ENCODE results near the gene ADAMTS2.

Gene ADAMTS2

DNA sequence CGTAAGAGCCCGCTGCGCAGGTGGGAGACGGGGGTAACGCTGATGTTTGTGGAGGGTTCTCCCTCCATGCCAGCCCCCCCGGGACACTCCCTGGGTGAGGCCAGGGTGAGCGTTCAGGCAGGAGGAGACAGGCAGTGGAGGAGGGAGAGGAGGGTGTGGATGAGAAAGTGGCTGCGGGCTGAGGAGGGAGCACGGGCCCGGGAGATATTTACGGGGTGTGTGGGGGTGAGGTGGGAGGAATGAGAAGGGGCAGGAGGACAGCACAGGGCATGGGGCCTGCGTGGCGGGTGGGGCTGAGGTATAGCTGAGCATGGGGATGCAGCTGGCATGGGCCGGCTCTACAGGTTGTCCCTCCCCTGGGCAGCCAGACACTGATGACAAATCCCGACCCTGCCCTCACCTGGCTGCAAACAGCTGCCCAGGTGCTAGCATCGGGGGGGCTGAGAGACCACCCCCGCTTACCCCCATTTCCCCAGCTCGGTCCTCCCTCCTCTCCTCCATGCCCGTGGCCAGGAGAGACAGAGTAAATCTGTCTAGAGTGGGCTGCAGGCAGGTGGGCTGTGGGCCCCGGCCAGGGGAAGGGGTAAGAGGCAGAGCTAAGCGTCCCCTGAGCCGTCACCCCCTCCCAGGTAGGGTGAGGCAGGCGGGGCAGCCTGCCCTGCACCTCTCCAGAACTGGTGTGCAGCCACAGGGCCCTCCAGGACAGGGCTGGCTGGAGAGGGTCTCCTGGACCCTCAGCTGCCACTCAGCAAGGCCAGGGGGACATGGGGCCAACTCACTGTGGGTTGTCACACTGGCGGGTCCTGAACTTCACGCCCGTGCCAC, 205.9 kb downstream of the ADAMTS2 start:
- DNase-seq (ENCODE audit: low read depth): no peak

DNA sequence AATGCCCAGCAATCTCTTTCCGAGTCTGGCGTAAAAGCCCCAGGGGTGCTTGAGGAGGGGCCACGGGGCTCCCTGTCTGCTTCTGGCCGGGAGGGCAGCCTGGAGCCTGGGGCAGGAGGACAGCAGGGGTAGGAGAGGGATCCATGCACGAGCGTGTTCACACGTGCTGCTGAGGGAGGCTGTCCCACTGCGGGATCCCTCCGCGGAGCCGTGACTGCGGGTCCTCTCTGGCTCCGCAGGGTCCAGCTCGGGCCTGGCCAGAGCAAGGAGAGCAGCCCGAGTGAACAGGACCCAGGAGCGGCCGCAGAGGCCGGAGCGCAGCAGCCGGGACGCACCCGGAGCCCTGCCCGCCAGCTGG, 206.7 kb downstream of the ADAMTS2 start:
- DNase-seq (ENCODE audit: low read depth): no peak

DNA sequence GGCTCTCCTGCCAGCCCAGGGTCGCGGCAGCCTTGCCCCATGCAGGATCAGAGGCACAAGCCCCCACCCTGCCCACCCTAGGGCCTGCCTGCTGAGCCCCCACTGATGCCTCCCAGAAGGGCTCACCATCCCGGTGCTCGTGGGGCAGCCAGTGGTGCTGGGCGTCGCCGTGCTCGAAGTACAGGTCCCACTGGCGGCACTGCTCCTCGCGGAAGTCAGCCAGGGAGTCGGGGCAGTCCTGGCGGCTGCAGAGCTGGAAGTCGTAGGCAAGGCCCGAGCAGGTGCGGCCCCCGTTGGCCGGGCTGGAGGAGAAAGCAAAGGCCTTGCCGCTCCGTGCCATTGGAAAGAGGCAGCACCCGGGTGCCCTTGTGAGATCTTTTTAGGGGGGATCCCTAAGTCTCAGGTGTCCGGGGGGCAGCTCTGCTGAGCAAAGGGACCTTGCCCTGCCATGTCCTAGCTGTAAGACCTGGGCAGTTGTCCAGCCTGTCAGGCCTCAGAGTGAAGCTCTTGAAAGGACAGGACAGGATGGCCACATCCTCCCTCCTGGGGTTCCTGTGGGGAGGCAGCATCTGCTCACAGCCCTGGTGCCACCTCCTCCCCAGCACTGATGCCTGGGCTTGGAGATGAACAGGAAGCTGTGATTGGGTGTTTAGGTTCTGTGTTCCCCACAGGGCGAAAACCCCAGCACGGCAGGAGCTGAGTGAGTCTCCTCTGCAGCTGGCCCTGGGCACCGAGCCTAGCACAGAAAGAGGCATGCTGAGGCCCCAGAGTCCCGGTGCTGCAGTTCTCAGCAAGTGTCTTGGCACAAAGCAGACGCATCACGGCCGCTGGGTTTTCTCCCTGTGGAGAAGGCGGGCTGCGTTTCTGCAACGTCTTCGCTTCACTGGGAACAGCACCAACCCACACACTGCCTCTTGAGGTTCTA, 207.4 kb downstream of the ADAMTS2 start:
- DNase-seq (ENCODE audit: low read depth): no peak

DNA sequence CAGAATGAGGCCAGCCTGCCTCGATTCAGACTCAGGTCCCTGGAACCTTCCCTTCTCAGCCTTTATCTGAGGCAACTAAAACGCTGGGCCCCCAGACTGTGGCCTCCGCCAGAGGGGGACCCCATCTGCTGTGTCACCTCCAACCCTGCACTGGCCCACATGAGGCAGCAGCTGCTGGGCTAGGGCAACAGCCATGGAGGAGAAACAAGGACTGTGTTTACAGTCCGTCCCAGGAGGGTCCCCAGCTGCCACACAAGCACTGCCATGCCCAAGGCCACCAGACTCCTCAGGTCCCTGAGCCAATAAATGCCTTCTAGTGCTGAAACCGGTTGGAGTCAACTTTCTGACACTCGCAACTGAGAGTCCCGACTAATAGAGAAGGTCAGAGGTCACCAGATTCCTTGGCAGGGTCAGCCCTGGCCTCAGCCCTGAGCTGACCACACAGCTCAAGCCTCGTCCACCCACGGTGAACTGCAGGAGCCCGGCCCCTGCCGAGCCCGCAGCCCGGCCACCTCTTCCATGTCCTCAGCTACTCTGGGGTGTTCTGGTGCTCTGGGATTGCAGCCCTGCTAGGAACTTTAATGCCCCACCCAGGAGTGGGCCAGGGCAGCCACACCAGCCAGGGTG, 208.1 kb downstream of the ADAMTS2 start:
- DNase-seq (ENCODE audit: low read depth): no peak

DNA sequence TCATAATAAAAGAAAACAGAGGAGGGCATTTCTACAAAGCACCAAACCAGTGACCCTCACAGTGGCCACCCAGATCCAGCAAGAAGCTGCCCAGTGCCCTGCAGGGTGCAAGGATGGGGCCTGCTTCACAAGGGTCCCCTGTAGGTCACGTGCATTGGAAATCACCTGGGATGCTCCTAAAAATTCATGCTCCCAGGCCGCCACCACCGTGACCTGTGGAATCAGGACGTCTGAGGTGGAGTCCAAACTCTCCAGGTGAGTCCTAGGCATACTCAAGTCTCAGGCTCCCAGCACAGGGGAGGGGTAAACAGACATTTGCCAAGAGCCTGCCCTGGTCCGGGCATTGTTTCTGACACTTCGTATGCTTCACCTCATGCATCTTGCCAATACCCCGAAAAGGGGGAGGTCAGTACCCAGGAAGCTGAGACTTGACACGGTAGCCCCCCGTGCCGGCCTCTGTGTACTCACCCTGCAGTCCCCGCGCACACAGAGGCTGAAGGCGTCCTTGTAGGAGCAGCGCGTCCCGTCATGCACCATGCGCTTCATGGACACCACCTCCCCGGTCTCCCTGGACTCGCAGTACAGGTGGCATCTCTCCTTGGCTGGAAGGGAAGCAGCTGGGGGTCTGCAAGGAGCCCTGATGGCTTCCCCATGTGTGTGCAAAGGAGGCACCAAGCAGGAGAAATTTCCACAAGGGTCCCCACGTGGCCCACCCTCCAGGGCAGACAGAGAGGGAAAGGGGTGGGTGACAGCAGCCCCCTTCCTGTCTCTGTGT, 209.6 kb downstream of the ADAMTS2 start:
- DNase-seq (ENCODE audit: low read depth): no peak

DNA sequence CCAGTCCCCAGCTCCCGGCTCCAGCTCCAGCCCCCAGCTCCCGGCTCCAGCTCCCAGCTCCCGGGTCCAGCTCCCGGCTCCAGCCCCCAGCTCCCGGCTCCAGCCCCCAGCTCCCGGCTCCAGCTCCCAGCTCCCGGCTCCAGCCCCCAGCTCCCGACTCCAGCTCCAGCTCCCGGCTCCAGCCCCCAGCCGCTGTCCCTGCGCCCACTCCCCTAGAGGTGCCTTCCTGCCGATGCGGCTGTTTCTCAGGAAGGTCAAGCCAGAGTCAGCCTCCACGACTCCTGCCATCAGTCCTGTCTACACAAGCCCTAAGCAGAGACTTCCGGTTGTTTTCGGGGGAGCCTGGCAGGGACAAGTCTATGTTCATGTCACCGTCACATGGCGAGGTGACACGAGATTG, 210.3 kb downstream of the ADAMTS2 start:
- DNase-seq (ENCODE audit: low read depth): no peak

DNA sequence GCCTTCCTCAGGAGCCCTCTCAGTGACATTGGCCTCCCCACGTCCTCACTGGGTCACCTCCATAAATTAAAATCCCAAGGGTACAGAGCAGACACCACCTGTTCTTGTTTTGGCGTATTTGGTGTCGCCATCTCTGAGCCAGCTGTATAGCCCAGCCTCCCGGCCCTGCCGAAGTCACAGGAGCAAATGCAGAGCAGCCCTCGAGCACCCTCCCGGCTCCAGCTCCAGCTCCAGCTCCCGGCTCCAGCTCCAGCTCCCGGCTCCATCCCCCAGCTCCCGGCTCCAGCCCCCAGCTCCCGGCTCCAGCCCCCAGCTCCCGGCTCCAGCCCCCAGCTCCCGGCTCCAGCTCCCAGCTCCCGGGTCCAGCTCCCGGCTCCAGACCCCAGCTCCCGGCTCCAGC, 210.8 kb downstream of the ADAMTS2 start:
- no peak for DNase-seq (ENCODE audit: low read depth)

DNA sequence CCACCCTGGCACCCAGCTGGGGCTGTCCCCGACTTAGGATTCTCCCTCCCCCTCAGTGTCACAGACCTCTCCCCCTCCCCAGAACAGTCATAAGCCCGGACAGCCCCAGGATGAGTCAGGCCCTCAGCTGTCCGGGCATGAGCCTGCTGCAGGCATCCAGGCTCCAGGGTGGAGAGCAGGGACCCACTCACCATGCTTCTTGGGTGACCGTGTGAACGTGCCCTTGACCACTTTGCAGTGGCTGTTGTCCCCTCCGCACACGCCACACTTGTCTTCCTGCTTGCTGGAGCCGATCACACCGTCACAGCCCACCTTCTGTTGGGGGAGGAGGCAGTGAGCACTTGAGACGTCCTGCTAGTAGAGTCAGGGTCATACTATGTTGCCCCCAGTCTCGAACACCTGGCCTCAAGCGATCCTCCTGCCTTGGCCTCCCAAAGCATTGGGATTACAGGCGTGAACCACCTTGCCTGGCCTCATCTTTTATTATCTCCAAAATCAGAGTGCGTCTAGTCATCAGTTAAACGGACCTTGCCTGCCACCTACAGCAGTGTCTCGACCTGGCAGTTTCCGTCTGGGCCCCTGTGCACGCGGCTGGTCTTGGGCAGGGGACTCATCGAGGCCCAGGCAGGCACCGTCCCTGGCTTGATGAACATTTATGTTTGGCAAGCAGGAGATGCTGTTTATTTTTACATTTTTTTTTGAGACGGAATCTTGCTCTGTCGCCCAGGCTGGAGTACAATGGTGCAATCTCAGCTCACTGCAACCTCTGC, 212.5 kb downstream of the ADAMTS2 start:
- DNase-seq (ENCODE audit: low read depth): no peak

DNA sequence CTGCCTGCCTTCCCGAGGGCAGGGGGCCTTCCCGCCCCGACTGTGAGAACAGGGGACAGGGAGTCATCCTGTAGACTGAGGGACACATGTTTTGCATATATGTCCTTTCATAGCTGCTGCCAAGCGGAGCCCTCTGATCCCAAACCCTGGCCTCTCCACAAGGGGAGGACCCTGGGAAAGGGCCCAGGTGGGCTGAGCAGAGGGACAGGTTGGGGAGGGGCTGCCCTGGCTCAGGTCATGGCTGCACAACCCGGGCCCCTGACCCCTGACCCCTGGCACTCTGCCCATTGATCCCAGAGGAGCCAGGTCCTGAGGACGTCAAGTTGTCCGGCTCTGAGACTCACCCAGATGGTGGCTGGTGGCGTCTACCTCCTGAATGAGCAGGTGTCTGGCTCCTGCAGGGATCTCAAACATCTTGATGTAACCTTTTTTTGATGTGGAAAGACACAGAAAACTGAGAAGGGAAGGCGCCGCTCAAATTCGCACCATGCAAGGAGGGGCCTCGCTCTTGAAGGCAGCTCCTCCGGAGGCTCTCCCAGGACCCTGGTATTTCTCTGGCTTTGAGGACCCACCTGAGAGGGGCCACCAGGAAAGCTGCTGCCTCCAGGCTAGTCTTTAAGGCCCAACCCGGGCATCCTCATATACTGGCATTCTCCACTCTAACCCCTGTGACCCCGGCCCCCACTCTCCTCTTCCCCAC, 213.2 kb downstream of the ADAMTS2 start:
- no peak for DNase-seq (ENCODE audit: low read depth)

DNA sequence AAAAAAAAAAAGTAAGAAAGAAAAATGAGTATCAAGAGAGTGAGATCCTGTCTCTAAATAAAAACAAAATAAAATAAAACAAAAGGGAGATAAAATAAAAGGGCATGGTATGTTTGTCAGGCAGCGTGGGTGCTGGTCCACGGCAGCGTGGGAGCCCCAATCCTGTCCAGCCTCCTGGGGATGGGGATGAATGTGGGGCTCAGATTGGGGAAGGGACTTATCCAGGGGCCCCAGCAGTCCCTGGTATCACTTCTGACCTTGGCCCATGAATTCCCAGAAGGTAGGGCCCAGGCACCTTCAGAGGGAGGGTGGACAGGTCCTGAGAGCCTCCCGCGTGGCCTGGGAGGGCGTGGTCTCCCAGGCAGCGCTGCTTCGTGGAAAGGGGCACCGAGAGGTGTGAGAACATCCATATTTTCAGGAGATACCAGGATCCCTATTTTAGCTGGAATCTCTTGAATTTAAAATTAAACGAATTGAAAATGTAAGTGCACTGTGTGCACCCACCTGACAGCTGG, 213.9 kb downstream of the ADAMTS2 start:
- no peak for DNase-seq (ENCODE audit: low read depth)

DNA sequence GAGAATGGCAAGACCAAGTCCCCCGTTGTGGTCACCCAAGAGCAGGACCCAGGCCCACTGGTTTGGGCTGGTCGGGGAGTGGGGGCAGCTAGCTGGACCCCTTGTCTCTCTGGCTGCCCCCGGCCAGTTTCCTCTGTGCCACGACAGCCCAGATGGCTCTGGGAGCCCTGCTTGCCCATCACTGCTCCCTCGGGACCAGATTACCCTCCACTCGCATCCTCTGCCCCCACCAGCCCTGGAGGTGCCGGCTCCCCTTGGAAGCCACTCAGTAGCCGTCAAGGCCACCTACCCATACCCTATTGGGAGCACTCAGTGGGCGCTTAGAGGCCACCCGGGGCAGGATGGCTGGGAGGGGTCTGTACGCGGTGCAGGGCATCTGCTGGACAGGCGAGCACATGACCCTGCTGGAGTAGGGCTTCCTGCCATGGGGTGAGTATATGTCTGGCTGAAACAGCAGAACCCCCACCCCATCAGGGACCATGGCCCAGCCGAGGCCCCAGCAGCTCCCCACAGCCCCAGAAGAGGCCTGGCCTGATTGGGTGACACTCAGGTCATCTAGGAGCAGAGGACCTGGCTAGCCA, 215.1 kb downstream of the ADAMTS2 start:
- no peak for DNase-seq (ENCODE audit: low read depth)

DNA sequence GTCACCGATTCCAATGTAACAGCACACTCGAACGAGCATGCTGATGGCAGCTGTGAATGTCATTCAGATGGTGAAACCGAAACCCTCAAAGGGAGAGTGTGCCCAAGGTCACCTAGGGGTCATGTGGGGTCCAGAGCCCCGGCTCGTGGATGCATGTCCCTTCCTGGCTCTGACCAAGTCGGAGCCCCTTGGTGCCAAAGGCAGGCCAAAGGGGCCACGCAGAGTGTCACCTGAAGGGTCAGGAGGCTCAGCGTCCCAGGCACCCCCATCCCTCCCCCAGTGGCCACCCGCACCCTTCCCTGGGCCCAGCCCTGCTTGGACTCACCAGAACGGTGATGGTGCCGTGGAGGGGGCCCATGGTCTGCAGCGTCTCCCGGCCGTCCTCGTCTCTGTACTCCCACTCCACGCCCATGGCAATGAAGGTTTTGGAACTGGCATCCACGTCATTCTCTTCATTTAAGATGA, 215.6 kb downstream of the ADAMTS2 start:
- no peak for DNase-seq (ENCODE audit: low read depth)

DNA sequence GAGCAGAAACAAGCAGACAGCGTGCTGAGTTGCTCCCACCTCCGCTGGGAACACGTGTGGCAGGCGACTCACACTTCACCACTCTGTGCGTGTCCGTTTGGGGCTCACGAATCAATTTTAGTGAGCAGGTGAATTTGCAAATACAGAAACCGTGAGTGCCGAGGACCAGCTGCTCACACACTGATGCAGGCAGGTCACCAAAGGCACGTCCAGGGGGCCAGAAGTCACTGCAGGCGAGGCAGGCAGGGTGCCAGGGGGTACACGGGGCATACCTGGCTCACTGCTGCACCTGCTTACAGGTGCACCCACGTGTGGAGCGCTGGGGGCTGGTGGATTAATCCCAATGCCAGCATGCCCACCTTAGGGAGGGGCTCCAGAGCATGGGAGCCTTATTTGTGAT, 216.3 kb downstream of the ADAMTS2 start:
- DNase-seq (ENCODE audit: low read depth): no peak

DNA sequence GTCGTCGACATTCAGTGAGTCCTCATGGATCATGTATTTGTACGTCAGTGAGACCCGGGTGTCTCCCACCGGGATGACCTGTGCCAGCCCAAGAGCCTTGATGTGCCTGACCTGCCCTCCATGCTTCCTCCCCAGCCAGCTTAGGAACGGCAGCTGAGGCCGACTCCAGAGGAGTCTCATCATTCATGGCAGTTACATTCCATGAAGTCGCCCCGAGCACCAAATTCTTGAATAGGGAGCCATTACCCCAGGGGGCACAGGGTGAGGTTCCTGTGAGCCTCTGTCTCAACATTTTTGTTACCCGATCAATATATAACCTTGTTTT, 217.3 kb downstream of the ADAMTS2 start:
- DNase-seq (ENCODE audit: low read depth): no peak

DNA sequence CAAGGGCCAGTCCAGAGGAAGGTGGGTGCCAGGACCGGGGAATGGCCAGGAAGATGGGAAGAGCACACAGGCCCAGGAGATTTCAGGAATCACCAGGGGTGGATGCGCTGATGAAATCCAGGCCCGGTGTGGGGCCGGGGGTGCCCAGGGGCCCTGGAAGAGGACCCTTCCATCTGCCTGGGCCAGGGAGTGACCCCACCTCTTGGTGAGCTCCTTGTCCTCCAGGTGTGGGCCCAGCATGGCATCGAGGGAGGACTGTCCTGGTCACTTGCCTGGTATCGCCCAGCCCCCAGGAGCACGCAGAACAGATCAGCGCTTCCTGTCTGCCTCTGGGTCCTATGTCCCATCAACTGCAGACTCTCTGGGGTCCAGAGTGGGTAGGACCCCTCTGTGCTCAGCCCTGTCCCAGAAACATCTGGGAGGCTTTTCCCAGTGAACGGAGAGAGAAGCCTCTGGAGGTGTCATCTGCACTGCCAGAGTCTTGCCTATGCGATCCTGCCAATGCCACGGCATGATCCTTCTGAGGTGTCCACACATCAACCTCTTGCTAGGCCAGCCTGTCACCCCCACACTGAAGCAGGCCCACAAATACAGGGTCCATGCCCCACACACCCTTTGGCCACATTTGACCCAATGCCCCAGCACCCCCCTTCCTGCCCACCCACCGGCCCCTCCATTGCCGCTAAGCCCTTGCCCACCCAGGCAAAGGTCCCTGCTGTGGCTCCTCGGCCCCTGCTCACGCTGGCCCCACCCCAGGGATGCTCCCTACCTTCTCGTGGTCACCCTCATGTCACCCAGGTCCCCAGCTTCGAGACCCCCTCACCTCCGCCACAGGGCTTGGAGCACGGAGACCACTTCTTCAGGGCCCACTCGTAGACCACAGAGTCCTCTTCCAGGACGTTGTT, 217.9 kb downstream of the ADAMTS2 start:
- DNase-seq (ENCODE audit: low read depth): no peak

DNA sequence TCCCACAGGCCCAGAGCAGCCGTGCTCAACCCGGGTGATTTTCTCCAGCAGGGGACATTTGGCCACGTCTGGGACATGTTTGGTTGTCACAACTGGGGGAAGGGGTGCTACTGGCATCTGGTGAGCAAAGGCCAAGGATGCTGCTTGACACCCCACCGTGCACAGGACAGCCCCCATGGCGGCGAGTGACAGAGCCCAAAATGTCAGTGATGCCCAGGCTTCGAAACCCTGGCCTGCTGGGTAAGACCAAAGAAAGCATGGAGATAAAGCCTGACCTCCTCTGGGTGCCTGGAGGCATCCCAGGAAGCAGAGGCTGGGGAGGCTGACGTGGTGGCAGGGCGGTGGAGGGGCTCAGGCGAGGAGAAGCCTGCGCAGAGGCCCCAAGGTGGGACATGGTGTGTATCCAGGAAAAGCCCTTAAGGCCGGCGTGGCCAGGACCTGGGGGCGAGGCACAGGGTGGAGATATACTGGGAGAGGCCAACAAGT, 218.7 kb downstream of the ADAMTS2 start:
- DNase-seq (ENCODE audit: low read depth): no peak

DNA sequence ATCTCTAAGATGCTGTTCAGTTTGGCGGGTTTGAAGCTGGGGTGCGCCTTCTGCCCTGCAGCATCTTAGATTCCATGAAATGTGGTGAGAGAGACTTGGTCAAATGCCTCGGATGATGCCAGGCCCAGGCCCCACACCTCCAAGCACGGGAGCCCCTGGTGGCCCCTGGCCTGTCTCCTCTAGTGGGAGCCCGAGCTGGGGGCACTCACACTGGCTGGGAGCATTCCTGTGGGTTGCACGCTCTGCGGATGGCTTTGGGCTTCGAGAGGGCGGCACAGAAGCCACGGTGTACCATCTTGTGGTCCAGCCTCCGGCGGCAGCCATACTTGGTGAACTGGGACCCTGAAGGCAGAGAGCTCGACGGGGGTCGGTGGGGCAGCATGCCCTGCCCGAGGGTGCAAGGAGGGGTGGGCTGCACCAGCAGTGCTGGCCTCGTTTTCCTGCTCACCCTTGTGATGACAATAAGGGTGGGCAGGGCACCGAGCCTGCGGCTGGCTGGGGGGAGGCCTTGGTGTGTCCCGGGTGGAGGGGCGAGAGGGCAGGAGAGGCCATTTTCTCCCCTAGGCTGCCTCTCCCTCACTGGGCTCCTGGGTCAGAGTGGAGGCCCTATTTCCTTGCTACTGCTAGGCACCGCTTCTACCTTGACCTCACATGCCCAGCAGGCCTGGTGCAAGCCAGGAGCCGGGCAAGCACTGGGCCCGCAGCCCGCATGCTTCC, 219.3 kb downstream of the ADAMTS2 start:
- DNase-seq (ENCODE audit: low read depth): no peak

All from T-helper 22 cell (primary cell).